Sigmoid colon (tissue), 4 donors: ENCODE results near the gene IQSEC3.

Experiments
- CTCF ChIP-seq, 4 experiments: fragments of 450-650 bp in 3 of 4; fragments of 200-600 bp in 1 of 4; IDR thresholded peaks; one replicate each; pipeline ENCODE4 v1.5.1; 2016 to 2019; ENCODE audit warnings: antibody characterized with exemption in 4 of 4, mild to moderate bottlenecking in 3 of 4, moderate library complexity in 2 of 4
- EP300 ChIP-seq, 4 donors: sonication (generic); formaldehyde crosslinking; IDR thresholded peaks; one replicate each; pipeline ENCODE4 v1.6.1; 2017; ENCODE audit warnings: antibody characterized with exemption in 4 of 4
- POLR2A ChIP-seq, 2 donors: fragments of 450-650 bp; IDR thresholded peaks; one replicate each; pipeline ENCODE4 v1.6.1; 2016; ENCODE audit warnings: antibody characterized with exemption in 2 of 2, mild to moderate bottlenecking in 2 of 2, moderate library complexity in 2 of 2
- POLR2AphosphoS5 ChIP-seq, 4 donors: sonication (generic); formaldehyde crosslinking; IDR thresholded peaks; one replicate each; pipeline ENCODE4 v1.6.1; 2017; ENCODE audit warnings: antibody characterized with exemption in 4 of 4

DNA sequence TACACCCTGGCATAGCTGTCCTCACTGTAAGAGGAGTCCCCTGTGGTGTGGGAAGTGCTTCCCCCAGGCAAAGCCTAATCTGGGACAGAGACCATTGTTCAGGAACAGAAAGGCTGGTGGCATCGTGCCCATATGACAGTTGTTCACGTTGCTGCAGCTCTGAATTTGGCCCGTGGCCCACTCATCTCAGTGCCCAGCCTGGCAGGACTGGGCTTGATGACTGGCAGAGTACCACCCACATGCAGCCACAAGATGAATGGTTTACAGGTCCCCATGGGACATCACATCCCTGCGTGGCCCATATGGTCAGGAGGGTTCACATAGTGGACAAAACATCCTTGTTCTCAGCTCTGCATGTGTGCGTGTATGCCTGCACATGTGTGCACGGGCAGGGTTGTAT is 17.5 kb downstream of the IQSEC3 start:
- TF ChIP-seq CTCF (IDR thresholded peaks at IDR 0.05) (no peak), EP300 (IDR thresholded peaks at IDR 0.05) (no peak), POLR2AphosphoS5 (IDR thresholded peaks at IDR 0.05) (no peak), POLR2A (IDR thresholded peaks at IDR 0.05) (no peak)
